GM19351 (cell line): ENCODE data around the gene TP53RK.

Experiments
- ATAC-seq: cut with Tn5 transposase; IDR thresholded peaks from one replicate; pipeline ENCODE4 v1.9.1; 2021; ENCODE audit warnings: mild to moderate bottlenecking, moderate library complexity; ENCODE audit not compliant: unreplicated experiment

Gene TP53RK

DNA sequence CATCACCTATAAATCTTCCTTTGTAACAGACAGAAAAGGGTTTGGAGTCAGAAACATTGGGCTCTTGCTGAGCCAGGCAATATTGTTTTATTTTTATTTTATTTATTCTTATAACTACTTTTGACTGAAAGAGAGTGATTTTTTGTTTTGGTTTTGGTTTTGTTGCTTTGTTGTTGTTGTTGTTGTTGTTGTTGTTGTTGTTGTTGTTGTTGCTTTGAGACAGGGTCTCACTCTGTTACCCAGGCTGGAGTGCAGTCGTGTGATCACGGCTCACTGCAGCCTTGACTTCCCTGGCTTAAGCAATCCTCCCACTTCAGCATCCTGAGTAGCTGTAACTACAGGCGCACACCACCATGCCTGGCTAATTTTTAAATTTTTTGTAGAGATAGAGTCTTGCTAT is 22.9 kb downstream of the TP53RK start:
- no peak for ATAC-seq

DNA sequence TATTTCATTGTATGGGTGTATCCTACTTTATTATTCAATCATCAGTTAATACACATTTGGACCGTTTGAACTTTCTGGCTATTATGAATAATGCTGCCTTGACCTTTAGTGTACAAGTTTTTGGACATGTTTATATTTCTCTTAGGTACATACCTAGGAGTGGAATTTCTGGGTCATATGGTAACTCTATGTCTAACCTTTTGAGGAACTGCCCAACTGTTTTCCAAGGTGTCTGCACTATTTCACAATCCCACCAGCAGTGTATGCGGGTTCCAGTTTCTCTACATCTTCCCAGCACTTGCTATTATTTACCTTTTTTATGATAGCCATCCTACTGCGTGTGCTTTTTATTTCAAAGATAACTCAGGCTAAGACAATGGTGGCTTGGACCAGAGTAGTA is 23.6 kb downstream of the TP53RK start:
- no peak for ATAC-seq

DNA sequence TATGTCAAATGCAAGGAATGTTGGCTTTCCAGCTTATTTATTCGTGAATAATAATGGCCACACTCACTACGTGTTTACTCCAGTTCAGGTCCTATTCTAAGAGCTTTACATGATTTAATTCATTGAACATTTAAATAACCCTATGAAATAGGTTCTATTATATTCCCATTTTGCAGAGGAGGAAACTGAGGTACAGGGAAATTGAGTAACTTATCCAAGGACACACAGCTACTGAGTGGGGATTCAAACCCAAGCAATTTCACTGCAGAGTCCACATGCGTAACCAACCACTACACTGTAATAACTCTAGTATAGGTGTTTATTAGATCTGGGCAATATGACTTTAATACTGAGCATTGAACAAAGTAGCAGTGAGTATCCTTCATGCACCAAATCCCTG is 25.7 kb downstream of the TP53RK start:
- ATAC-seq, result no peak

DNA sequence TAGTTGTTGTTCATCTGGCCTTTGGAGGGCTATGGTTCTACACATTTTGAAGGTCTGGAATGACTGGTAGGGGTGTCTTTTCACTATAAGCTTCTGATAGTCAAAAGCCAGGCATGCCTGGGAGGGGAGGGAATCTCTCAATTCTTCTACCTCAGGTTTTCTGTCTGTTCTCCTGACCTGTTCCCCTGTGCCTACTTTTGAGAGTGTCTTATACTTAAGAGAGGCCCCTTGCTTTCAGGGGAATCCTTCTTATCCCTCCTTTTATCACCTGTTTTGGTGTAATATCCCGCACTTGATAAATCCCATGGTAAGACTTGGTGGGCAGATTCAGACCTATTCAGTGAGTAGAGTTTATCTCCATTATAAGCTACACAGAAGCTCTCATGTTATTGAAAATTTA is 27.6 kb downstream of the TP53RK start:
- ATAC-seq, result no peak

DNA sequence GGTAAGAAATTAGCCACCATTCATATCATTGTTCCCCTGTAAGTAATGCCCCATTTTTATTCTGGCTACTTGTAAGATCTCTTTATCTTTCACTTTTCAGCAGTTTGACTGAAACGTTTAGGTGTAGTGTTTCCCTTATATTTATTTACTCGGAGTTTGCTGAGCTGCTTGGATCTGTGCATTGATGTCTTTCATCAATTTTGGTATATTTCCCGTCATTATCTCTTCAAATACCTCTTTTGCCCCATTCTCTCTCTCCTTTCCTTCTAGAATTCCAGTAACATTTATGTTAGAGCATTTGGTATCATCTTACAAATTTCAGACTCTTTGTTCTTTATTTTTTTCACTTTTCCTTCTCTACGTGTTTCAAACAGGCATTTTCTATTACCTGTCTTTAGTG is 28.8 kb downstream of the TP53RK start:
- ATAC-seq, result no peak

DNA sequence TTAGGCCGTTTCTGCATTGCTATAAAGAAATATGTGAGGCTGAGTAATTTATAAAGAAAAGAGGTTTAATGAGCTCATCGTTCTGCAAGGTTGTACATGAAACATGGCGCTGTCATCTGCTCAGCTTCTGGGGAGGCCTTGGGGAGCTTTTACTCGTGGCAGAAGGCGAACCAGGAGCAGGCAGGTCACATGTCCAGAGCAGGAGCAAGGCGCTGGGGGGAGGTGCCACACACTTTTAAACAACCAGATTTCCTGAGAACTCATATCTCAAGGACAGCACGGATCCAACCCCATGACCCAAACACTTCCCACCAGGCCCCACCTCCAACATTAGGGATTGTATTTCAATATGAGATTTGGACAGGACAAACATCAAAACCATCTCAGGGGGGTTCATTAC is 31.6 kb downstream of the TP53RK start:
- ATAC-seq, result no peak

DNA sequence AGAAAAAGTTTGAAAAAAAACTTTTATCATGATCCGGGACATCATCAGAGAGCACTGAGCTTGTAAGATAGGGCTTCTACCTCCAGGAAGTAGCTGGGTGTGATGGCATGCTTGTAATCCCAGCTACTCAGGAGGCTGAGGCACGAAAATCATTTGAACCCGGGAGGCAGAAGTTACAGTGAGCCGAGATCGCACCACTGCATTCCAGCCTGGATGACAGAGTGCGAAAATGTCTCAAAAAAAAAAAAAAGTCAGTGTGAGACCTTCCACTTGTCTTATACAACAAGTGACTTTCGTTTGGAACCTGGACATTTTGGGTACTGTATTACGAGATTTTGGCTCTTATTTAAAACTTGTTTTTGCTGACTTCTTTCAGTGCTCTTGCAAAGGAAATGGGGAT is 32.1 kb downstream of the TP53RK start:
- no peak for ATAC-seq

DNA sequence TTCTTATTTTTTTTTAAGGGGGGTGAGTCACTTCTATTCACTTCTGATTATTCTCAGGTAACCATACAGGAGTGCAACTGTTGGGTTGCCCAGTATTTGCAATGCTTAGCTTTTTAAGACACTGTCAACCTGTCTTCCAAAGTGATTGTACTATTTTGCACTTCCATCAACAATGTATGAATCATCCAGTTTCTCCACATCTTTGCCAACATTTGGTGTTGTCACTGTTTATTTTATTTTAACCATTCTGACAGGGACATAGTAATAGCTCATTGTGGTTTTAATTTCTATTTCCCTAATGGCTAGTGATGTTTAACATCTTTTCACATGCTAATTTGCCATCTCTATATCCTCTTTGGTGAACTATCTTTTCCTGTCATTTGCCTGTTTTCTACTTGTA is 36.5 kb downstream of the TP53RK start:
- ATAC-seq, result no peak

DNA sequence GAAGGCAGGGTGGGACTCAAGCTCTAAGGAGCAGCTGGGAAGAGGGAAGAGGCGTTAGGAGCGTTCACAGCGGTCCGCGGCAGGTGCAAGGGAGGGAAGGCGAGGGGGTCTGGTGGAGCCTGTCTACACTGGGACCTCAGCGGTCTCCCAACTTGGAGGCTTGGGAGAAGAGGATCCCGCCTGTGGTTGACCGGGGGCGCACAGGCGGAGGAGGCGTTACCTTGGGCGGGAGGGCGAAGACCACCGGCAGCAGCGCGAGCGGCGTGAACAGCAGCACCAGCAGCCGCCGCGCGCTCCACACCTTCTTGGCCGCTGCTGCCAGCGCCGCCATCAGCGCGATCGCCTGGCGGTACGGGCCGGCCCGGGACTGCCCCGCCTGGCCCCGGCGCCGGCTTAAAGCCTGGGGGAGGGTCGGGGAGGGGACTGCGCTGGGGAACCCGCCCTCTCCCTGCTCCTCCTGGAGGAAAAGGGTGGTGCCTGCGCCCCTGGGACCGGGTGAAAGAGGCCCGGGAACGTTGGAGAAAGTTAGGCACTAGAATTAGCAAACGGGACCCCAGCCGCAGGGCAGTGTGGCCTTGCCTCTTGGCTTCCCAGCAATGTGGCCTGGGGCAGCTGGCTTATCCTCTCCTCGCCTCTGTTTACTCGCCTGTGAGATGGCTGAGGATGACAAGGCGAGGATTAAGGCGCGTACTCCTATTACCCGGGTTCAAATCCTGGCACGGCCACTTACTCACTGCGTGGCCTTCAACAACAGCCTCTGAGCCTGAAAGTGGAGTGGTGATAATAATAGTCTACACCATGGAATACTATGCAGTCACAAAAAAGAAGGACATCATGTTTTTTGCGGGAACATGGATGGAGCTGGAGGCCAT is 37.9 kb downstream of the TP53RK start, which contains the start of gene SLC13A3:
TSS of gene SLC13A3 (minus strand) at position 369 of the 872 bp plus-strand sequence. CDS start at position 331, 38 bp downstream.
- ATAC-seq, result no peak

DNA sequence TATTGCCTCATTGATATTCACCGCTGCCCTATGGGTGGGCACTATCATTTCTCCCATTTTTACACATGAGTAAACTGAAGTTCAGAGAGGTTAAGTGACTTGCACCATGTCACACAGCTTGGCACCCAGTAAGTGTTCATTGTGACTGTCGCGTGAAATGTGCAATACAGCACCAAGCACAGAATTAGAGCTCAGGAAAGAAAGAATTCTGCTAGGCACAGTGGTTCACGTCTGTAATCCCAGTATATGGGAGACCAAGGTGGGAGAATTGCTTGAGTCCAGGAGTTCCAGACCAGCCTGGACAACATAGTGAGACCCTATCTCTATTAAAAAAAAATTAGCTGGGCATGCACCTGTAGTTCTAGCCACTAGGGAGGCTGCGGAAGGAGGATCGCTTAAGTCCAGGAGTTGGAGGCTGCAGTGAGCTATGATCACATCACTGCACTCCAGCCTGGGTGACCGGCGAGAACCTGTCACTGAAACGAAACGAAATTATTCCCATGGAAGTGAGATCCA is 38.6 kb downstream of the TP53RK start:
- ATAC-seq, result no peak

DNA sequence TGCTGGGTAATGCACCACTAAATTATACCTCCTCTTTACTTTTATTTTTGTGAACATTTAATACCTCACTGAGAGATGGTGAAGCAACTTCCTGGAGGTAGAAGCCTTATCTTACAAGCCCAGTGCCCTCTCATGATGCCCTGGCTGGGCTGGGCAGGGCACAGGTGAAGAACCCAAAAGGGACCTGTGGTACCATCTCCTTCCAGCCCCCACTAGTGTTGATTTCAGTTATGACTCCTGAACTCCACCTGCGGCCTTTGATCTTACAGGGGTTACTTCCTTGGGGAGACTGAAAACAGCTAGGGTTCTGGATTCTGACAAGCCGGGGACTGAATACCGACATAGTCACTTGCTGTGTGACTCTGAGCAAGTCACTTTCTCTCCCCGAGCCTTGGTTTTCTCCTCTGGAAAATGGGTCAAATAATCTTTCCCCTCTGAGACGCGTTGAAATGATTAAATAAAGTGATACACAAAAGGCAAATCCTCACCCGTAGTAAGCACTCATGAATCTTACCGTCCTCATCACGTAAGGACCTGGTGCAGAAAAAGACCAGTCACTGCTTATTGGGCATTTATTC is 39.2 kb downstream of the TP53RK start:
- no peak for ATAC-seq

DNA sequence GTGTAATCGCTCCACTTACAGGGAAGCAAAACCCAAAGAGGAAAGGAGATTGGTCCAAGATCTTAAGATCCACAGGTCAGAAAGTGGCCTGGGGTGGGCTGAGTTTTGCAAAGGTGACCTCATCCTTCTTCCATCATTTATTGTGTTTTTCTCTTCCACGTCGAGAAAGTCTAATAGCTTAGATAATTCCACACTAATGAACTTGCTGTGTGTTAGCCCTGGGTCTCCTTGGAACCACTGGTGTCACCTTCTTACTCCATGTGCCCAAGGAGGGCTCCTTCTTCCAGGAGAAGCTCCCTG is 39.6 kb downstream of the TP53RK start:
- ATAC-seq, result no peak

DNA sequence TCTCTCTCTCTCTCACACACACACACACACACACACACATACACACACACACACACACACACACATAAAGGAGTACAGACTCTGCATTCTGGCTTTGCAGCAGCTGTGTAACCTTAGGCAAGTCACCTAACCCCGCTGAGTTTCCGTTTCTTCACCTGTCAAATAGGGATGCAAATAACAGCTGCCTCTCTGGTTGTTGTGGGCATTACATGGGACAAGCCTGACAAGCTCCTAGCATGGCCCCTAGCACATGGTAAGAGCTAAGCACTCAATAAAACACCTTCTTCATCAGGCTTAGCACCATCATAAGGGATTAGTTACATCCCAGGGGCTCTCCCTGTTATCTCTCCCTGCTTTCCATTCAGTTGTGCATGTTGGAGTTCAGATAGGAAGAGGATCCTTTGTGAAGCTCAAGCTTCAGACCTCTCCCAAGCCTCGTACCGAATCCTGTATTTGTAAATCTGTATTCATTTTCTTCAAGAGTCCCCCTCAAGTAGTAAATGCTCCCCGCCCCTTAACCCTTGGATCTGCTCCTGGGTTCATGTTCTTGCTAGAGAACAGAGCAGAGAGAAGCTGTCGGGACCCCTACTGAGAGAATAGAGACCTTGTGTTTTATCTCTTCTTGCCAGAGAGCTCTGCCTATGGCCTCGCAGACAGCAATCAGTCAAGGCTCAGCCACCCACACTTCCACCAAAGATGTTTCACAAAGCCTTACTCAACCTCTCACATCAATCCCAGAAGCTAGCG is 40.2 kb downstream of the TP53RK start:
- no peak for ATAC-seq

DNA sequence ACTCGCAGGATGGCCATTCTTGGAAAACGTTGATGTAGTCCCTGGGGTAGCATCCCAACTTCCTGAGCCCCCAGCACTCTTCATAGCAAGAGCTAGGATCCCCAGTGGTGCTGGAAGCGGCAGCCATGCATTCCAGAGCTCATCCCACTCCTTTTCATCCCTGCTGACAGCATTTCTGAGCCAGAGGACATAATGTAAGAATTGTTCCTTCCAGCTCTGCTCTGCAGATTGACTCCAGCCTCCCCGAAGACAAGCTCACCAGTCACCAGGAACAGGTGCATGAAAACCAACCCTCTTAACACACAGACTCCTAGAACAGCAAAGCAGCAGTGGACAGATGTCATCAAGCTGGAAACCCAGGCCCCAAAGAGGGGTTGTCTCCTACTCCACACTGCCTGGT is 41.8 kb downstream of the TP53RK start:
- no peak for ATAC-seq

DNA sequence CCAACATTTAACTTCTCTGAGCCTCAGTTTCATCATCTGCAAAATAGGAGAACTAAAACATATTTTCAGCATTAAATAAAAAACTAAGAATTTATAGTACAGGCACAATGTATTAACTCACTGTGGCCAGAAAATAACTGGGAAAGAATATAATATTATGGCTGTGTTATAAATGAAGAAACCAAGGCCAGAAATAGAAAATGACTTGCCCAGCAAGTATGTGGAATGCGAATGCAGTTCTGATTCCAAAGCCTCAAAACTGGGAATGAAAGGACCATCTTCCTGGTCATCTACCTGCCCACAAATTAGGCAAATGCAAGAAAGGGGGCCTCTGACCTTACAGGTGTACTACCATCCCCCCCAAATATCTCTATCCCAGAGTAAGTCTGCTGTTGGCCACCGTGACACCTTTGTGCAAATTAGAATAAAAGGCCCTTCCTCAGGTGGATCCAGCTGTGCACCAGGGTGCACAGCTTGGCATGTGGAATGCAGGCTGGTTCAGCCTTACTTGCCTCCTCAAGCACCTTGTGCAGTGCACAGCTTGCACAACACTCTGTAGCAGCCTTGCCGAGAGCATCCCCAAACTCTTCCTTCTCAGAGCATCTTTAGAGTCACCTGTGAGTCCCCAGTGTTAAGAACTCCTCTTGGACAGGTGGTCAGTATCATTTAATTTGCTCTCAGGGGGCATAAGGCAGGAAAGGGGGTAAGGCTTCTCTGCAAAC is 42.4 kb downstream of the TP53RK start:
- ATAC-seq, result no peak

DNA sequence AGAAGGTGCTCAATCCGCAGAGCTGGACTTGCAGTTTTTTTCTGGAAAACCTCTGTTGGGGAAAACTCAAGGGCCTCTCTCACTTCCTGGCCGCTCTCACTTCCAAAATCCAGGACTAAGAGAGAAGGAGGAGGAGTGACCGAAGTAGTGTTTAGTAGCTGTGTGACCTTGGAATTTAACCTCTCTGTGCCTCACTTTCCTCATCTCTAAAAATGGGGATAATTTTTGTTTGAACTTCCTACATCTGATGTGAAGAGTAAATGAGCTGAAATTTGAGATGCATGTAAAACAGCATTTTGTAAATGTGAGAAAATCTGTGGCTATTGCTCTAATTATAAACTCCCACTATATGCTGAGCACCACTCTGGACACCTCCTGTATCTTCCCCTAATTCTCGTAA is 43.1 kb downstream of the TP53RK start:
- no peak for ATAC-seq

DNA sequence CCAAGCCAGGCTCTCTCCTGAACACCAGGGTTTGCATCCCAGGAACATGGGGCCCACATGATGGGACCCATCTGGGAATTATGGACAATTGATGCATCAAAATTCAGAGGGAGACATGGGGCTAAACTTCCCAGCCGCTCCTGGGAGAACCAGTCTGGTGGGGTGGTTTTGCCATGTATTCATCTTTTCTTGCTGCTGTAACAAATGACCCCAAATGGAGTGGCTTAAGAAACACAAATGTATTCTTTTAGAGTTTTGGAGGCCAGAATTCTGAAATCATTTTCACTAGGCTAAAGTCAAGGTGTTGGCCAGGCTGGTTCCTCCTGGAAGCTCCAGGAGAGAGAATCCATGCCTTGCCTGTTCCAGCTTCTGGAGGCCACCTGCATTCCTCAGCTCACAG is 44.5 kb downstream of the TP53RK start:
- no peak for ATAC-seq

DNA sequence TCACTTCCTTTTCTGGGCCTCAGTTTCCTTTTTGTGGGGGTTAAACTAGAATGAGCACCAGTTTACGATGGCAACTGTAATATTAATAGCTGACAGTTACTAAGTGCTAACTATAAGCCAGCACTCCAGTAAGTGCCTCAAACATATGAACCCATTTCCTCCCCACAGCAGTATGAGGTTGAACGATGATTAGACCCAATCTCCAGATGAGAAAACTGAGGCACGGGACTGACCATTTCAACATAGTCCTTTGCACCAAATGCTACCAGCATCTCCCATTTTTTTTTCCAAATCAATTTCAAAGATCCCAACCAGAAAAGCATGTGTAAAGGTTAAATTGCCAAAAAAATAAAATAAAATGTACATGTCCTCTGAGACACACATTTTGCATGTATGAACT is 45.1 kb downstream of the TP53RK start:
- no peak for ATAC-seq

DNA sequence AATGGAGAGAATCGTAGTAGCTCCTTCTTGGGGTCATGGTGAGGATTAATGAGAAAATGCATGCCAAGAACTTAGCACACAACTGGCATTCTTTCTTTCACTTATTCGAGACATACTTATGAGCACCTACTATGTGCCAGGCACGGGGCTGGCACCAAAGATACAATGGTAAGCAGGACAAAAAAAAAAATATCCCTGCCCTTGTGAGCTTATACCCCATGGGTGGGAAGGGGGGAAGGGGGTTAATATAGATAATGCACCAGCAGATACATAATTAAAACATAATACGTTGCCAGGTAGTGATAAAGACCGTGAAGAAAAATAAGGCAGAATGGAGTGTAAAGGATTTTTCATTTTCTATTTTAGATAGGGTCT is 46.3 kb downstream of the TP53RK start:
- ATAC-seq, result no peak

DNA sequence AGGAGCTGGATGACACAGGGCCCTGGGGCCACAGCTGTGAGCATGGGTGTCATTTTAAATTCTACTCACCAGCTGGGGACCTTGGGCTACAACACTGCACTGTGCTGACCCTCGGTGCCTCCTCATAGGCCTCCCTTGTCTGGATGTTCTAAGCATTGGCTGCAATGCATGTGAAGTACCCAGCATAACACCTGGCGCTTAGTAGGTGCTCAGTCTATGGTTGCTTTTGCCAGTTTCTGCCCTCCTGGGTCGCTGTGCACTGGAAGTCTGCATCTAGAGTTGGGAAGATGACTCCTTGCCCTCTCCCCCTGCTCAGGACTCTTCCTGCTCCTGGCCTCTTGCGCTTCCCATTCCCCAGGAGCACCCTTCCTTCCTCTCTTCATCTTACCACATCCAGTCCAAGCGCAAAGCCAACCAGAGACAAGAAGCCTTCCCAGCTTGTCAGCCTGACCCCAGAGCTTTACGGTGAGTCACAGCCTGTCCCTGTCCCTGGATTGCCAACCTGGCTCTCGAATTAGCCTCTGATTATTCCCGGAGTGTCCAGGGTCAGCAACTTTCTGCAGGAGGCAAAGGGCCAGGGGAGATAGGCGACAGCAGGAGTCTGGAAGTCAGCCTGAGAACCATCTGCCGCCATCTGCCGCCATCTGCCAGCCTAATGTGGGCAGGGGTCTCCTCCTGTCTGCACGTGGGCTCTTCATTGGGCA is 46.8 kb downstream of the TP53RK start:
- no peak for ATAC-seq

DNA sequence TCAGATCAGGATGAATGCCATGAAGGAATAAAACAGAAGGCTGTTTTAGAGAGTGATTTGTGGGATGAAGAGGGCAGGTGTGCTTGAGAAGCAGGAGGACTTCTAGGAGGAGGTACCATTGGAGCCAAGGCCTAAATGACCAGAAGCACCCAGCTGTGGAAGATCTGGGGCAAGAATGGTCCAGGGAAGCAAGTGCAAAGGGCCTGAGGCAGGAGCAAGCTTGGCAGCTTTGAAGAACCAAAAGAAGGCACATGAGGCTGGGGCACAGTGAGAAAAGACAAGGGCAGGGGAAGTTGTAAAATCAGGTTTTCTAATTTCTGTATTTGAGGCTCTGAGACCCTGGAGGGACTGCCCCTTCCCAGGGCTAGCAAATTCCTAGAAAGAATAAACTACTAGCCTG is 47.8 kb downstream of the TP53RK start:
- ATAC-seq, result no peak
